Measurements from ENCODE around the gene PAWR. TPM values are rescaled to one million over a fixed set of nuclear protein-coding genes. Genes with fewer than 3 reads are reported as not detected.

PAWR gene
- total and polyA plus RNA-seq, 2 of the 13 experiments (the other 11 are each of a cell fraction or from before 2014, with no cell fraction given), result 29.1 to 36.1 TPM

- no peak for TF ChIP-seq ZNF512B (CRISPR knock-in tag; IDR thresholded peaks at IDR 0.05; ENCODE audit: borderline replicate concordance)
- no peak for TF ChIP-seq RFX1 (IDR thresholded peaks at IDR 0.05)
- TF ChIP-seq SIN3B (IDR thresholded peaks at IDR 0.05; ENCODE audit: low read length), result no peak
- TF ChIP-seq SAP130 (CRISPR knock-in tag; IDR thresholded peaks at IDR 0.05; ENCODE audit: low read depth), result peak; percentile 20; the same call in 1 of the 2 replicates
- no peak for TF ChIP-seq ZNF598 (CRISPR knock-in tag; IDR thresholded peaks at IDR 0.05; ENCODE audit: borderline replicate concordance)
- no peak for TF ChIP-seq ZNF597 (CRISPR knock-in tag; IDR thresholded peaks at IDR 0.05)
- no peak for TF ChIP-seq ZBTB34 (CRISPR knock-in tag; IDR thresholded peaks at IDR 0.05)
- TF ChIP-seq ZEB1 (IDR thresholded peaks at IDR 0.05; ENCODE audit: insufficient replicate concordance, low read depth), result peak; percentile 78
- TF ChIP-seq CREM (IDR thresholded peaks at IDR 0.05), result no peak; the same call in 1 of the 2 replicates
- TF ChIP-seq CREM (CRISPR knock-in tag; IDR thresholded peaks at IDR 0.05), result no peak
- TF ChIP-seq TEAD3 (CRISPR knock-in tag; optimal IDR thresholded peaks at IDR 0.05; ENCODE audit: borderline replicate concordance), result peak; percentile 98
- no peak for TF ChIP-seq FOXO4 (CRISPR knock-in tag; conservative IDR thresholded peaks at IDR 0.05)
- no peak for TF ChIP-seq TSC22D2 (CRISPR knock-in tag; IDR thresholded peaks at IDR 0.05; ENCODE audit: borderline replicate concordance)
- 0 out of 4 replicates have a peak, but pooled peaks of 1 of the 2 experiments have one; percentile 17 for TF ChIP-seq HMGXB4 (CRISPR knock-in tag; IDR thresholded peaks at IDR 0.05; ENCODE audit: borderline replicate concordance in 1 of 2, low read depth in 1 of 2)
- TF ChIP-seq ATF2 (CRISPR knock-in tag; IDR thresholded peaks at IDR 0.05), result peak; percentile 81; the same call in 1 of the 2 replicates
- no peak for TF ChIP-seq PHB2 (IDR thresholded peaks at IDR 0.05; ENCODE audit: partially characterized antibody)
- TF ChIP-seq GLMP (CRISPR knock-in tag; IDR thresholded peaks at IDR 0.05; ENCODE audit: borderline replicate concordance), result no peak
- peak; percentile 93 for TF ChIP-seq SOX5 (CRISPR knock-in tag; IDR thresholded peaks at IDR 0.05; ENCODE audit: borderline replicate concordance)
These were observed 143.6 kb downstream of the PAWR start (continued) for GRCh38 chr12:79547044-79547734.
